PC-9 (cell line): ENCODE data around the gene SDC1.

Source experiments
- CTCF ChIP-seq: fragments of 200-600 bp; sonication (generic); conservative IDR thresholded peaks from 2 replicates; pipeline ENCODE4 v1.6.1; 2017; ENCODE audit warnings: mixed run types, antibody characterized with exemption, mild to moderate bottlenecking, moderate library complexity
- EZH2 ChIP-seq: fragments of 200-600 bp; sonication (generic); IDR thresholded peaks from 2 replicates; pipeline ENCODE4 v1.8.0; 2017; ENCODE audit warnings: antibody characterized with exemption, low read depth

- TF ChIP-seq CTCF (no peak), EZH2 (no peak)
Observed at GRCh38 chr2:20224164-20224715, 690 bp downstream of the SDC1 start.
